OCI-LY3 (cell line): ENCODE measurements around the gene DDX17.

Experiments
- H2AFZ ChIP-seq: fragments of 200-600, 300-600 bp; shearing (Covaris generic); 2 replicates; pipeline ENCODE4 v1.6.0; 2014; ENCODE audit warnings: antibody characterized with exemption, low read depth, low read length
- H3K27ac ChIP-seq: fragments of 200-600, 300-600 bp; sonication (generic); 2 replicates; pipeline ENCODE4 v1.5.1; 2014; ENCODE audit warnings: mild to moderate bottlenecking, low read length, moderate library complexity, mixed read lengths
- H3K27me3 ChIP-seq: fragments of 200-600, 300-600 bp; sonication (generic); 2 replicates; pipeline ENCODE4 v1.6.1; 2014; ENCODE audit warnings: low read depth, low read length, mixed read lengths
- H3K36me3 ChIP-seq: fragments of 200-600, 300-600 bp; sonication (generic); replicated peaks from 2 replicates; pipeline ENCODE3; 2014; ENCODE audit warnings: low read depth, low read length, mixed read lengths
- H3K4me1 ChIP-seq: fragments of 300-600, 200-600 bp; sonication (generic); 2 replicates; pipeline ENCODE4 v1.6.1; 2014; ENCODE audit warnings: low read length, mixed read lengths
- H3K4me2 ChIP-seq: fragments of 200-600, 300-600 bp; sonication (generic); 2 replicates; pipeline ENCODE4 v1.6.1; 2014; ENCODE audit warnings: low read length, mixed read lengths
- H3K4me3 ChIP-seq: fragments of 300-600, 200-600 bp; sonication (generic); 2 replicates; pipeline ENCODE4 v1.5.1; 2014; ENCODE audit warnings: antibody characterized with exemption, mild to moderate bottlenecking, low read length, moderate library complexity
- H3K79me2 ChIP-seq: fragments of 300-600, 200-600 bp; shearing (Covaris generic); 2 replicates; pipeline ENCODE4 v1.6.1; 2014; ENCODE audit warnings: mild to moderate bottlenecking, low read length, mixed read lengths
- H3K9ac ChIP-seq: fragments of 300-600, 200-600 bp; shearing (Covaris generic); 2 replicates; pipeline ENCODE4 v1.6.0; 2014; ENCODE audit warnings: mild to moderate bottlenecking, low read length, moderate library complexity
- H3K9me3 ChIP-seq: fragments of 200-600, 300-600 bp; shearing (Covaris generic); 2 replicates; pipeline ENCODE4 v1.6.1; 2014; ENCODE audit warnings: low read length, mixed read lengths; ENCODE audit not compliant: insufficient read depth
- H4K20me1 ChIP-seq: fragments of 200-600, 300-600 bp; sonication (generic); 2 replicates; pipeline ENCODE4 v1.6.1; 2016; ENCODE audit warnings: low read length, mixed read lengths; ENCODE audit not compliant: insufficient read depth
- EZH2phosphoT487 ChIP-seq: fragments of 200-600 bp; shearing (Covaris generic); IDR thresholded peaks from 2 replicates; pipeline ENCODE4 v1.6.1; 2018; ENCODE audit warnings: antibody characterized with exemption, mixed run types, low read depth
- TF ChIP-seq, protein P1 (sequence below): fragments of 200-600, 300-600 bp; sonication (generic); IDR thresholded peaks from 2 replicates; pipeline ENCODE4 v1.5.1; 2014; ENCODE audit warnings: antibody characterized with exemption, low read length, low read depth

Gene DDX17

DNA sequence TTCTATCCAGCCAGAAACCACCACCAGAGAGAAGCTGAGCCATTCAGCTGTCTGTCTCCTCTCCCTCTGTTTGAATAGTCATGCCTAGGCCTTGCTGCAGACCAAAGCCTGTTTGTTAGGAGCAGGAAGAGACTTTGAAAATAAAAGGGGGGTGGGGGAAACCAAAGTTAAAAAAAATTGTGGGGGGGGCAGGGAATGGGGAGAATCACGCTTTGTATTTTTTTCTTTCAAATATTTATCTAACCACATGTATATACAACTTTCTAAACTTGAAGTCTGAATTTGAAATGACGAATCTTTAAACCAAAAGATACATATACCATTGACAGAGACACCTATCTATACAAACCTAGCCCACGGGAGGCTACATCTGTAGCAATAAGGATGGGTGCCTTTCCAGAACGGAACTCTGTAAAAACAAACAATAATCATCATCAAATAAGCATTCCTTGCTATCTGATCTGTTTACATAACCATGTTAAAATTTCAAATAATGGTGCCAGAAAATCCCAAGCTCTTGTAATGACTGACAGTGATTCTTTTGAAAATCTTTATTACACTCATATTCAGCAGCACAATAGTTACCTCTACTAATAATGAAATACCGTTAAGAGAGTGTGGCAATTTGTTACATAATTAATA lies 14.3 kb downstream of the DDX17 start:
- H3K36me3 ChIP-seq: peaks cover 88% of the 10 kb centered on the region
- H4K20me1 ChIP-seq: peaks cover 67% of the 10 kb centered on the region
- H2AFZ ChIP-seq: no peak overlapping the region
- H3K9ac ChIP-seq: no peak overlapping the region
- no peak overlapping the region for H3K4me3 ChIP-seq
- no peak overlapping the region for H3K27ac ChIP-seq
- H3K4me1 ChIP-seq: peaks cover 4% of the 10 kb centered on the region
- TF ChIP-seq, protein P1, sequence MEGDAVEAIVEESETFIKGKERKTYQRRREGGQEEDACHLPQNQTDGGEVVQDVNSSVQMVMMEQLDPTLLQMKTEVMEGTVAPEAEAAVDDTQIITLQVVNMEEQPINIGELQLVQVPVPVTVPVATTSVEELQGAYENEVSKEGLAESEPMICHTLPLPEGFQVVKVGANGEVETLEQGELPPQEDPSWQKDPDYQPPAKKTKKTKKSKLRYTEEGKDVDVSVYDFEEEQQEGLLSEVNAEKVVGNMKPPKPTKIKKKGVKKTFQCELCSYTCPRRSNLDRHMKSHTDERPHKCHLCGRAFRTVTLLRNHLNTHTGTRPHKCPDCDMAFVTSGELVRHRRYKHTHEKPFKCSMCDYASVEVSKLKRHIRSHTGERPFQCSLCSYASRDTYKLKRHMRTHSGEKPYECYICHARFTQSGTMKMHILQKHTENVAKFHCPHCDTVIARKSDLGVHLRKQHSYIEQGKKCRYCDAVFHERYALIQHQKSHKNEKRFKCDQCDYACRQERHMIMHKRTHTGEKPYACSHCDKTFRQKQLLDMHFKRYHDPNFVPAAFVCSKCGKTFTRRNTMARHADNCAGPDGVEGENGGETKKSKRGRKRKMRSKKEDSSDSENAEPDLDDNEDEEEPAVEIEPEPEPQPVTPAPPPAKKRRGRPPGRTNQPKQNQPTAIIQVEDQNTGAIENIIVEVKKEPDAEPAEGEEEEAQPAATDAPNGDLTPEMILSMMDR: no peak
- H3K27me3 ChIP-seq: no peaks in the 10 kb centered on the region
- peaks cover 55% of the 10 kb centered on the region for H3K79me2 ChIP-seq
- no peaks in the 10 kb centered on the region for H3K9me3 ChIP-seq
- no peak overlapping the region for H3K4me2 ChIP-seq

DNA sequence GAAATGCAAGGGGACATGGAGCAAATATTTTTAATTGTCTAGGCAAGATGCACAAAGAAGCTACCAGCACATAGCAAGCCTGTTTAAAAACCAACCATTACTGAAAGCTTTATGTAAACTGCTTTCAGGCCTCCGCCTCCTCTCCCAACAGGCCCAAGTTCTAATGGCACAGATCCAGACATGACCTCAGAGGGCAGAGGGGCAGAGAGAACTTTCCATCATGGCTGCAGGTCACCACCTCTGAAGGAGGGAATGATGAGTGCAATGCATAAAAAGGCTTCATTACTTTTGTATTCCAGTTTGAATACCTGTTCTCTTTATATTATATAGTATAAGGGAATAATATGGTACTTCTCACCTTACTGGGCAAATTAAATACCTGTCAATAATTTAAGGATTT lies 15.2 kb downstream of the DDX17 start:
- H3K9me3 ChIP-seq: no peaks in the 10 kb centered on the region
- peaks cover 70% of the 10 kb centered on the region for H4K20me1 ChIP-seq
- no peak overlapping the region for H3K9ac ChIP-seq
- H3K27me3 ChIP-seq: no peaks in the 10 kb centered on the region
- no peak for TF ChIP-seq EZH2phosphoT487
- TF ChIP-seq, protein P1: no peak
- peak overlapping the region; percentile 39 for H3K27ac ChIP-seq
- H2AFZ ChIP-seq: no peak overlapping the region
- peaks cover 47% of the 10 kb centered on the region for H3K79me2 ChIP-seq
- peaks cover 4% of the 10 kb centered on the region for H3K4me1 ChIP-seq
- no peak overlapping the region for H3K4me2 ChIP-seq
- peaks cover 88% of the 10 kb centered on the region for H3K36me3 ChIP-seq
- no peak overlapping the region for H3K4me3 ChIP-seq

DNA sequence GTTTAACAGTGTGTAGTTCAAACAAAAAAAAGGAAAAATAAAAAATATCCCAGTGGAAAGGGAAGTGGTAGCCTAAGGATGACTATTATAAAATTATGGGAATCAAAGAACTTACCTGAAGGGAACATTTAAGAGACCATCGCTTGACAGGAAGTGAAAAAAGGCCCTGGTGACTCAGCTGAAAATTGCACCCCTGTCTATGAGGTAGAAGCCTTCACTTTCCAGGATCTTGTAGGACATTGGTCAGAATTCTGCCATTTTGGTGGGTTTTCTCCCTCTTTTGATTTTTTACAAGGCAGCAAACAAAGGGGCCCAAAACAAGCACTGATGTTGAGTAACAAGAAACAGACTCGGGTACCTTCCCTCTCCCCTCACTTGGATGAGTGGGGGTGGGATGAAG lies 15.6 kb downstream of the DDX17 start:
- peaks cover 4% of the 10 kb centered on the region for H3K4me1 ChIP-seq
- peak overlapping the region; percentile 39 for H3K27ac ChIP-seq
- TF ChIP-seq, protein P1: no peak
- no peak for TF ChIP-seq EZH2phosphoT487
- no peak overlapping the region for H3K9ac ChIP-seq
- peaks cover 45% of the 10 kb centered on the region for H3K79me2 ChIP-seq
- H3K4me3 ChIP-seq: no peak overlapping the region
- H3K9me3 ChIP-seq: no peaks in the 10 kb centered on the region
- H3K36me3 ChIP-seq: peaks cover 87% of the 10 kb centered on the region
- H3K27me3 ChIP-seq: no peaks in the 10 kb centered on the region
- peaks cover 69% of the 10 kb centered on the region for H4K20me1 ChIP-seq
- H3K4me2 ChIP-seq: no peak overlapping the region
- H2AFZ ChIP-seq: no peak overlapping the region

DNA sequence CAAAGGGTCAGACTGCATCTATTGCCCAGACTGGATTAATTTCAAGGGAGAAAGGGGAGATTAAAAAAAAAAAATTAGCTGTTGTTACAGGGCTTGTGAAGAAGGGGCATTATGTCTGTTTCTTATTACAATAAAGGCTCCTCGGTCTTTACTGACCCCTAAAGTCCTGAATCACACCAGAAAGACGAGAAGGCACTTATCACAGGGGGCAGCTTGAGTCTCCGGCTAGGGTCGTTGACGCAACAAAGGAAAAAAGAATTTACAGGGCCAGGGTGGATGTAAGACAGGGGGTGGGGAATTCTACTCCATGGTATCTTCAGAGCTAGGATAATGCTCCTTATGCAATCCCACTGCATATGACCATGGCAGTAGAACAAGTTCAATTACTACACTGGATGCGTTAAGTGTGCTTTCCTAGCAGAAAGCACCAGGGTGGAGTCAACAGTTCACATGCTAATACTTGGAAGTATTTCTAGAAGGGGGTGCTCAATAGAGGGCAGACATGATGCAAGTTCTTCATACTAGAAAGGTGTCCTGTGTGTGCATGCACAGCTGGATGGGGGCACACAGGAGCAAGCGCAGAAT lies 16.5 kb downstream of the DDX17 start:
- Histone ChIP-seq H2AFZ (no peak overlapping the region), H3K4me3 (no peak overlapping the region), H4K20me1 (peaks cover 67% of the 10 kb centered on the region), H3K27me3 (no peaks in the 10 kb centered on the region), H3K4me2 (no peak overlapping the region), H3K9ac (no peak overlapping the region), H3K4me1 (peaks cover 4% of the 10 kb centered on the region), H3K9me3 (no peaks in the 10 kb centered on the region), H3K79me2 (peaks cover 39% of the 10 kb centered on the region), H3K27ac (no peak overlapping the region), H3K36me3 (peaks cover 87% of the 10 kb centered on the region)
- TF ChIP-seq, protein P1: no peak
- TF ChIP-seq EZH2phosphoT487: no peak
